GM13976 (cell line): ENCODE measurements around the gene CADM1.

ENCODE experiments used
- DNase-seq: peaks from one replicate; pipeline ENCODE4 v3.0.0; 2012; ENCODE audit warnings: low spot score
- CTCF ChIP-seq: IDR thresholded peaks from 2 replicates; pipeline ENCODE4 v1.5.1; 2012; ENCODE audit warnings: borderline replicate concordance, mild to moderate bottlenecking; ENCODE audit not compliant: insufficient read depth; ENCODE audit errors: extremely low read depth, missing control alignments, control extremely low read depth
- in situ Hi-C: fragments of 300-500 bp; cut with MboI; formaldehyde crosslinking; loops from one replicate; pipeline ENCODE4 v1.12.0; 2022; ENCODE audit warnings: low sequenced_read_pairs, mixed read lengths, inconsistent platforms; ENCODE audit not compliant: unreplicated experiment

Gene CADM1

GRCh38 chr11:115298300-115299012 is 205.8 kb downstream of the CADM1 start:
- no peak for DNase-seq
- in situ Hi-C loops, result no loop called here
- no peak for TF ChIP-seq CTCF

- in situ Hi-C loops, result no loop called here
- TF ChIP-seq CTCF, result no peak
- DNase-seq, result no peak
Measured at GRCh38 chr11:115297330-115297729, 206.9 kb downstream of the CADM1 start.

- TF ChIP-seq CTCF, result no peak
- DNase-seq, result no peak
- in situ Hi-C loops, result no loop called here
Measured at GRCh38 chr11:115291325-115291724, 212.9 kb downstream of the CADM1 start.

GRCh38 chr11:115290893-115291292 is 213.3 kb downstream of the CADM1 start:
- no peak for TF ChIP-seq CTCF
- DNase-seq, result no peak
- in situ Hi-C loops, result no loop called here

- in situ Hi-C loops, result no loop called here
- no peak for TF ChIP-seq CTCF
- DNase-seq, result no peak
Measured at GRCh38 chr11:115290479-115290878, 213.7 kb downstream of the CADM1 start.

GRCh38 chr11:115287266-115287665 is 216.9 kb downstream of the CADM1 start:
- DNase-seq, result no peak
- TF ChIP-seq CTCF, result no peak
- in situ Hi-C loops, result no loop called here
